ENCODE data around the gene HDAC2.

GRCh38 chr6:113936093-113936934 is 34.6 kb downstream of the HDAC2 start:
- TF ChIP-seq CTCF (IDR thresholded peaks at IDR 0.05; ENCODE audit: insufficient read depth, low read length) (peak; percentile 59), POLR2AphosphoS5 (IDR thresholded peaks at IDR 0.05; ENCODE audit: low read depth) (no peak)

Measured in HL-60 (cell line).